Esophagus muscularis mucosa (tissue), 4 donors: Measurements from ENCODE around the gene PTGER2. TPM values are rescaled to one million over a fixed set of nuclear protein-coding genes. Genes with fewer than 3 reads are reported as not detected.

Experiments used
- DNase-seq: peaks from one replicate; pipeline ENCODE4 v3.0.0-alpha.2; 2017; ENCODE audit errors: extremely low spot score
- H3K27ac ChIP-seq, 4 donors: fragments of 200-600 bp; sonication (generic); replicated peaks in 1 of 4; 1 replicate in 3 of 4; 2 replicates in 1 of 4; pipeline ENCODE4 v1.5.1; 2016 to 2019; ENCODE audit warnings: mild to moderate bottlenecking in 1 of 4
- H3K27me3 ChIP-seq, 4 donors: fragments of 200-600 bp; sonication (generic); one replicate each; pipeline versions ENCODE4 v1.5.1 to v1.6.0; 2016 to 2019
- H3K36me3 ChIP-seq, 4 donors: fragments of 200-600 bp; sonication (generic); one replicate each; pipeline ENCODE4 v1.5.1; 2016 to 2019
- H3K4me1 ChIP-seq, 4 donors: fragments of 200-600 bp; sonication (generic); one replicate each; pipeline ENCODE4 v1.5.1; 2016 to 2019
- H3K4me3 ChIP-seq, 4 donors: fragments of 200-600 bp; sonication (generic); 1 replicate in 2 of 4; 2 replicates in 2 of 4; pipeline ENCODE4 v1.5.1; 2016 to 2019; ENCODE audit warnings: mild to moderate bottlenecking in 4 of 4, moderate library complexity in 1 of 4
- H3K9me3 ChIP-seq, 4 donors: fragments of 200-600 bp; sonication (generic); 1 replicate in 3 of 4; 2 replicates in 1 of 4; pipeline ENCODE4 v1.5.1; 2016 to 2019
- EP300 ChIP-seq: sonication (generic); formaldehyde crosslinking; IDR thresholded peaks from one replicate; pipeline ENCODE4 v1.6.1; 2017; ENCODE audit warnings: antibody characterized with exemption
- POLR2A ChIP-seq: fragments of 450-650 bp; IDR thresholded peaks from one replicate; pipeline ENCODE4 v1.6.1; 2017; ENCODE audit warnings: antibody characterized with exemption, moderate library complexity, mild to moderate bottlenecking, low read depth
- POLR2AphosphoS5 ChIP-seq, 2 donors: sonication (generic); formaldehyde crosslinking; IDR thresholded peaks; one replicate each; pipeline ENCODE4 v1.6.1; 2017; ENCODE audit warnings: antibody characterized with exemption in 2 of 2
- WGBS: methylation state at CpG from one replicate; pipeline ENCODE4 v1.1.5; 2018; 5-methylcytosine and 5-hydroxymethylcytosine counted together
- intact Hi-C: fragments of 100-400 bp; cut with DNase I; formaldehyde crosslinking; loops from one replicate; pipeline ENCODE4 v1.15.1; 2023
- total RNA-seq, 4 donors: library from RNA; depleted of rRNA; stranded (reverse); fragments of >200 nt; gene quantifications; one replicate each; pipeline versions ENCODE4 v1.1.0 to v1.2.1, GENCODE V29; 2016
- TF ChIP-seq, protein P1 (sequence below), 3 experiments: fragments of 200-600 bp in 2 of 3; fragments of 450-650 bp in 1 of 3; sonication (generic) in 2 of 3; IDR thresholded peaks; one replicate each; pipeline ENCODE4 v1.5.1; 2017 to 2019; ENCODE audit warnings: antibody characterized with exemption in 3 of 3, mild to moderate bottlenecking in 2 of 3, moderate library complexity in 1 of 3

The PTGER2 gene
- 1 to 10 TPM; 2.1 to 6.3 (median 4.4) TPM for total RNA-seq

GRCh38 chr14:52313903-52314594 is at the start of gene PTGER2:
PTGER2 (plus strand) TSS chr14:52314312; CDS start chr14:52314549, 237 bp downstream.
- Histone ChIP-seq H3K36me3 (no peaks in the 10 kb centered on the region), H3K9me3 (no peaks in the 10 kb centered on the region), H3K4me1 (peaks cover 14 to 36% (median 27%) of the 10 kb centered on the region in 4 donors), H3K4me3 (peak within 1 kb of the TSS; percentile 61 to 77 (median 68)), H3K27ac (peak within 1 kb of the TSS; percentile 65 to 84 (median 75)), H3K27me3 (peaks cover 0 to 15% (median 0%) of the 10 kb centered on the region in 4 donors)
- TF ChIP-seq, protein P1, sequence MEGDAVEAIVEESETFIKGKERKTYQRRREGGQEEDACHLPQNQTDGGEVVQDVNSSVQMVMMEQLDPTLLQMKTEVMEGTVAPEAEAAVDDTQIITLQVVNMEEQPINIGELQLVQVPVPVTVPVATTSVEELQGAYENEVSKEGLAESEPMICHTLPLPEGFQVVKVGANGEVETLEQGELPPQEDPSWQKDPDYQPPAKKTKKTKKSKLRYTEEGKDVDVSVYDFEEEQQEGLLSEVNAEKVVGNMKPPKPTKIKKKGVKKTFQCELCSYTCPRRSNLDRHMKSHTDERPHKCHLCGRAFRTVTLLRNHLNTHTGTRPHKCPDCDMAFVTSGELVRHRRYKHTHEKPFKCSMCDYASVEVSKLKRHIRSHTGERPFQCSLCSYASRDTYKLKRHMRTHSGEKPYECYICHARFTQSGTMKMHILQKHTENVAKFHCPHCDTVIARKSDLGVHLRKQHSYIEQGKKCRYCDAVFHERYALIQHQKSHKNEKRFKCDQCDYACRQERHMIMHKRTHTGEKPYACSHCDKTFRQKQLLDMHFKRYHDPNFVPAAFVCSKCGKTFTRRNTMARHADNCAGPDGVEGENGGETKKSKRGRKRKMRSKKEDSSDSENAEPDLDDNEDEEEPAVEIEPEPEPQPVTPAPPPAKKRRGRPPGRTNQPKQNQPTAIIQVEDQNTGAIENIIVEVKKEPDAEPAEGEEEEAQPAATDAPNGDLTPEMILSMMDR (IDR thresholded peaks at IDR 0.05), result no peak
- TF ChIP-seq POLR2A (peak; percentile 81), EP300 (no peak), POLR2AphosphoS5 (IDR thresholded peaks at IDR 0.05) (peak; percentile 77 to 90)
- peak; percentile 97 for DNase-seq
- WGBS, result 4% methylated on average over 25 of the region's 73 CpGs
- intact Hi-C loops, result loop anchor here (5.0 kb wide), 2 partner anchors 33 to 143 kb away; no protein-coding TSS in a partner anchor

DNA sequence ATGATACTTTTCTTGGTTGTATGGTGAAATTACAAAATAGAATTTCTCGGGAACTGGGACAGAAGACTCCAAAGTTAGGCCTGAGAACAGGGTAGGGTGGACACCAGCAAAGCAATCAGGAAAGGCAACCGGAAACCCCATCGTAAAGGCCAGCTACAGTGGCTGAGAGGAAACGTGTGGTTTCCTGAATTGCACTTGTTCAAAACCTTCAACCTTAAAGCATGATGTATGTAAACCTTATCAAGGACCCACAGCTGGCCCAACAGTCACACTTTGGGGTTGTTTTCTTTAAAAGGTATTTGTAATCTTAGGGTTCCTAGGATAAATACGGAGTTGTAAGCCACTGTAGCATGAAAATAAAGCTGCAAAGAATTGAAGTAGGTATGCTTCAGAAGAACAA is 48.9 kb upstream of the PTGER2 start:
- H3K36me3 ChIP-seq, result no peaks in the 10 kb centered on the region
- WGBS, result 54% methylated on average over 5 of the region's 5 CpGs
- TF ChIP-seq POLR2A (no peak), POLR2AphosphoS5 (IDR thresholded peaks at IDR 0.05) (no peak), EP300 (no peak)
- TF ChIP-seq, protein P1 (IDR thresholded peaks at IDR 0.05), result no peak
- peaks cover 21 to 31% (median 30%) of the 10 kb centered on the region in 4 donors for H3K4me1 ChIP-seq
- H3K9me3 ChIP-seq, result no peaks in the 10 kb centered on the region
- intact Hi-C loops, result no loop called here
- DNase-seq, result no peak
- H3K27me3 ChIP-seq, result peaks cover 0 to 42% (median 0%) of the 10 kb centered on the region in 4 donors
- no peak overlapping the region for H3K4me3 ChIP-seq
- H3K27ac ChIP-seq, result no peak overlapping the region

- H3K4me1 ChIP-seq, result peaks cover 21 to 31% (median 30%) of the 10 kb centered on the region in 4 donors
- TF ChIP-seq EP300, result no peak
- TF ChIP-seq POLR2A, result no peak
- no peak for TF ChIP-seq POLR2AphosphoS5 (IDR thresholded peaks at IDR 0.05)
- TF ChIP-seq, protein P1 (IDR thresholded peaks at IDR 0.05), result no peak
- no peak for DNase-seq
- H3K4me3 ChIP-seq, result no peak overlapping the region
- intact Hi-C loops, result no loop called here
- H3K9me3 ChIP-seq, result no peaks in the 10 kb centered on the region
- no peak overlapping the region for H3K27ac ChIP-seq
- peaks cover 0 to 46% (median 0%) of the 10 kb centered on the region in 4 donors for H3K27me3 ChIP-seq
- 77% methylated on average over 3 of the region's 3 CpGs for WGBS
- no peaks in the 10 kb centered on the region for H3K36me3 ChIP-seq
Measured at GRCh38 chr14:52266179-52266578, 47.9 kb upstream of the PTGER2 start.

GRCh38 chr14:52266782-52267181 is 47.3 kb upstream of the PTGER2 start:
- H3K9me3 ChIP-seq, result no peaks in the 10 kb centered on the region
- H3K27ac ChIP-seq, result peak overlapping the region in 1 of 4 donors; percentile 3
- H3K4me3 ChIP-seq, result no peak overlapping the region
- no peaks in the 10 kb centered on the region for H3K36me3 ChIP-seq
- TF ChIP-seq POLR2AphosphoS5 (IDR thresholded peaks at IDR 0.05) (no peak), POLR2A (no peak), EP300 (no peak)
- TF ChIP-seq, protein P1 (IDR thresholded peaks at IDR 0.05), result no peak
- peaks cover 0 to 46% (median 0%) of the 10 kb centered on the region in 4 donors for H3K27me3 ChIP-seq
- peaks cover 21 to 31% (median 30%) of the 10 kb centered on the region in 4 donors for H3K4me1 ChIP-seq
- DNase-seq, result no peak
- 66% methylated on average over 5 of the region's 5 CpGs for WGBS
- intact Hi-C loops, result no loop called here
